ENCODE results near the gene TSPAN14. TPM values are rescaled to one million over a fixed set of nuclear protein-coding genes. Genes with fewer than 3 reads are reported as not detected.
"Not testable (repeated sequence)": the region's sequence is repeated elsewhere in the genome, so short reads cannot be mapped to it uniquely, and the experiment has no call there.

The TSPAN14 gene
- total RNA-seq, 2 donors from 2014 or later, result 121 to 123 TPM

DNA sequence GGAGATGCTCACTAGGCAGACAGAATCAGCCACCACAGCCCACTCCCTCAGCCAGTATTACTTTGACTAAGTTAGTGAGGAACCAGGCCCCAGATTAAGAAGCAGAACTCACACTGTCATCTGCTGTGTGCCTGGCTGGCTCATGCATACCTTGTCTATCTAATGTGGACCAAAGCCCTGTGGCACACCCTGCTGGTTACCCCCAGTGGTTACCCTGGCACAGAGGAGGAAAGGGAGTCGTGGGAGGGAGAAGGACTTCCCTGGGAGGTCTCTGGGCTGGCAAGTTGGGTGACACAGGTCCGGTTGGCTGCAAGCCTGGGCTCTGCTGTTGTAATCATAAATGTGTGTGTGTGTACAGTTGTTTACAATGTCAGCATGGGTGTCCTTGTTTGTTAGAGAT is 76.1 kb downstream of the TSPAN14 start:
- H3K27me3 ChIP-seq (ENCODE audit: control insufficient read depth, insufficient read depth, low read length, poor library complexity, severe bottlenecking), result no peaks in the 10 kb centered on the region
- WGBS, 2 experiments (ENCODE audit: insufficient coverage in 1 of 2, insufficient read length in 1 of 2), result 80 to 96% methylated on average over 1 to 2 of the region's 2 CpGs
- peak; percentile 46 for TF ChIP-seq CTCF (conservative IDR thresholded peaks at IDR 0.05)
- Mint-ChIP-seq H3K9me3 (peaks cover 7% of the 10 kb centered on the region), H3K27ac (no peak overlapping the region), H3K4me1 (peaks cover 13% of the 10 kb centered on the region), H3K4me3 (no peak overlapping the region), H3K36me3 (ENCODE audit: low read depth) (no peaks in the 10 kb centered on the region), H3K27me3 (ENCODE audit: insufficient read depth) (no peaks in the 10 kb centered on the region)
- no peaks in the 10 kb centered on the region for H3K36me3 ChIP-seq (ENCODE audit: control insufficient read depth, insufficient read depth, low read length)
- no peak overlapping the region for H3K27ac ChIP-seq (ENCODE audit: low read depth, low read length)
- H3K4me1 ChIP-seq (ENCODE audit: control insufficient read depth, insufficient read depth, low read length), result no peaks in the 10 kb centered on the region
- DNase-seq, result peak; percentile 63
- H3K4me3 ChIP-seq (ENCODE audit: low read length), result no peak overlapping the region
- H3K9me3 ChIP-seq (ENCODE audit: control insufficient read depth, low read length), result no peaks in the 10 kb centered on the region
- no peak overlapping the region for H3K9ac ChIP-seq (ENCODE audit: extremely low read depth, low read length, poor library complexity, severe bottlenecking)

DNA sequence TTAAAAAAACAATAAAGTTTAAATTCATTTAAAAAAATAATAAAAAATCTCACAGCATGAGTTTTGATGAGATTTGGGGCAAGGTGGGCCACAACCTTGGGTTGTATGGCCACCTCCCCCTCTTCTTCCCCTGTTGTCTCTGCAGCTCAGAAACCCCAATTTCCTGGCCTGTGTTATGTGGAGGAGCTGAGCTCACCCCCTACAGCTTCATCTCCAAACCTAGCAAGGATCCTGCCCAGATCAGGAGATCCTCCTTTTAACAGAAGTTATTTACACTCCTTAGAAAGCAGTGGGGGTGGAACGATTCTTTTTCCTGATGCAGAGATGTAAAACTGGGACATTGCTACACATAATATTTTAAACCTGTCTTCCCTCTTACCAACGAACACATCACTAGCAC is 76.7 kb downstream of the TSPAN14 start:
- Histone ChIP-seq H3K27ac (ENCODE audit: low read depth, low read length) (no peak overlapping the region), H3K27me3 (ENCODE audit: control insufficient read depth, insufficient read depth, low read length, poor library complexity, severe bottlenecking) (no peaks in the 10 kb centered on the region), H3K4me3 (ENCODE audit: low read length) (no peak overlapping the region), H3K9ac (ENCODE audit: extremely low read depth, low read length, poor library complexity, severe bottlenecking) (no peak overlapping the region), H3K4me1 (ENCODE audit: control insufficient read depth, insufficient read depth, low read length) (no peaks in the 10 kb centered on the region), H3K36me3 (ENCODE audit: control insufficient read depth, insufficient read depth, low read length) (no peaks in the 10 kb centered on the region), H3K9me3 (ENCODE audit: control insufficient read depth, low read length) (no peaks in the 10 kb centered on the region)
- H3K27ac Mint-ChIP-seq, result no peak overlapping the region
- no peaks in the 10 kb centered on the region for H3K27me3 Mint-ChIP-seq (ENCODE audit: insufficient read depth)
- peaks cover 13% of the 10 kb centered on the region for H3K9me3 Mint-ChIP-seq
- no peak for DNase-seq
- 49 to 80% methylated on average over 2 of the region's 2 CpGs for WGBS, 2 experiments (ENCODE audit: insufficient coverage in 1 of 2, insufficient read length in 1 of 2)
- H3K4me3 Mint-ChIP-seq, result no peak overlapping the region
- no peak for TF ChIP-seq CTCF (conservative IDR thresholded peaks at IDR 0.05)
- no peaks in the 10 kb centered on the region for H3K36me3 Mint-ChIP-seq (ENCODE audit: low read depth)
- peaks cover 12% of the 10 kb centered on the region for H3K4me1 Mint-ChIP-seq

GRCh38 chr10:80532571-80532970 is 78.5 kb downstream of the TSPAN14 start:
- Histone ChIP-seq H3K9ac (ENCODE audit: extremely low read depth, low read length, poor library complexity, severe bottlenecking) (no peak overlapping the region), H3K4me1 (ENCODE audit: control insufficient read depth, insufficient read depth, low read length) (peaks cover 11% of the 10 kb centered on the region), H3K9me3 (ENCODE audit: control insufficient read depth, low read length) (no peaks in the 10 kb centered on the region), H3K27ac (ENCODE audit: low read depth, low read length) (no peak overlapping the region), H3K27me3 (ENCODE audit: control insufficient read depth, insufficient read depth, low read length, poor library complexity, severe bottlenecking) (no peaks in the 10 kb centered on the region), H3K36me3 (ENCODE audit: control insufficient read depth, insufficient read depth, low read length) (no peaks in the 10 kb centered on the region), H3K4me3 (ENCODE audit: low read length) (no peak overlapping the region)
- peak; percentile 33 for DNase-seq
- Mint-ChIP-seq H3K27me3 (ENCODE audit: insufficient read depth) (peaks cover 3% of the 10 kb centered on the region), H3K9me3 (peaks cover 15% of the 10 kb centered on the region), H3K36me3 (ENCODE audit: low read depth) (no peaks in the 10 kb centered on the region), H3K4me3 (no peak overlapping the region), H3K27ac (no peak overlapping the region), H3K4me1 (peaks cover 18% of the 10 kb centered on the region)
- WGBS, 2 experiments (ENCODE audit: insufficient coverage in 1 of 2, insufficient read length in 1 of 2), result 91 to 96% methylated on average over 4 of the region's 4 CpGs
- no peak for TF ChIP-seq CTCF (conservative IDR thresholded peaks at IDR 0.05)

- not testable (repeated sequence) for DNase-seq; H3K4me3 Mint-ChIP-seq; H3K27ac Mint-ChIP-seq; H3K4me3 ChIP-seq (ENCODE audit: low read length); H3K9ac ChIP-seq (ENCODE audit: extremely low read depth, low read length, poor library complexity, severe bottlenecking); H3K9me3 ChIP-seq (ENCODE audit: control insufficient read depth, low read length); H3K36me3 Mint-ChIP-seq (ENCODE audit: low read depth); H3K27me3 ChIP-seq (ENCODE audit: control insufficient read depth, insufficient read depth, low read length, poor library complexity, severe bottlenecking); H3K27ac ChIP-seq (ENCODE audit: low read depth, low read length); H3K27me3 Mint-ChIP-seq (ENCODE audit: insufficient read depth); H3K36me3 ChIP-seq (ENCODE audit: control insufficient read depth, insufficient read depth, low read length)
- H3K4me1 ChIP-seq (ENCODE audit: control insufficient read depth, insufficient read depth, low read length), result peaks cover 14% of the 10 kb centered on the region
- H3K4me1 Mint-ChIP-seq, result peaks cover 24% of the 10 kb centered on the region
- no CpG with 5 or more reads among the region's 25 CpGs for WGBS, 2 experiments (ENCODE audit: insufficient coverage in 1 of 2, insufficient read length in 1 of 2)
- H3K9me3 Mint-ChIP-seq, result peaks cover 15% of the 10 kb centered on the region
Observed at GRCh38 chr10:80534059-80534458, 79.9 kb downstream of the TSPAN14 start.

GRCh38 chr10:80534646-80535045 is 80.5 kb downstream of the TSPAN14 start:
- not testable (repeated sequence) for H3K27ac Mint-ChIP-seq; DNase-seq; H3K9ac ChIP-seq (ENCODE audit: extremely low read depth, low read length, poor library complexity, severe bottlenecking); H3K9me3 ChIP-seq (ENCODE audit: control insufficient read depth, low read length); H3K4me3 Mint-ChIP-seq; H3K4me3 ChIP-seq (ENCODE audit: low read length); H3K36me3 Mint-ChIP-seq (ENCODE audit: low read depth); H3K27me3 ChIP-seq (ENCODE audit: control insufficient read depth, insufficient read depth, low read length, poor library complexity, severe bottlenecking); H3K27me3 Mint-ChIP-seq (ENCODE audit: insufficient read depth); H3K27ac ChIP-seq (ENCODE audit: low read depth, low read length); H3K36me3 ChIP-seq (ENCODE audit: control insufficient read depth, insufficient read depth, low read length)
- 89% methylated on average over 8 of the region's 30 CpGs; no CpG with 5 or more reads in 1 of the 2 experiments for WGBS, 2 experiments (ENCODE audit: insufficient coverage in 1 of 2, insufficient read length in 1 of 2)
- H3K4me1 Mint-ChIP-seq, result peaks cover 24% of the 10 kb centered on the region
- peaks cover 14% of the 10 kb centered on the region for H3K4me1 ChIP-seq (ENCODE audit: control insufficient read depth, insufficient read depth, low read length)
- peaks cover 15% of the 10 kb centered on the region for H3K9me3 Mint-ChIP-seq
